ENCODE results near the gene NECAB3. TPM values are rescaled to one million over a fixed set of nuclear protein-coding genes. Genes with fewer than 3 reads are reported as not detected.
"Not testable (repeated sequence)": the region's sequence is repeated elsewhere in the genome, so short reads cannot be mapped to it uniquely, and the experiment has no call there.

The NECAB3 gene
- total and polyA plus RNA-seq, 2 donors (not counting 3 experiments of a cell fraction or from before 2014, with no cell fraction given), result 18.1 to 22.4 TPM

- ChIA-PET CTCF (interaction anchor here (1.2 to 1.7 kb wide), 2 partner anchors 18 to 26 kb away, joined by 4 read pairs; no protein-coding TSS in a partner anchor), POLR2A (no interaction called here)
- Histone ChIP-seq H3K27me3 (ENCODE audit: control insufficient read depth in 2 of 2, insufficient read depth in 2 of 2, low read length in 2 of 2) (no peaks in the 10 kb centered on the region), H3K9me3 (replicated peaks; ENCODE audit: control insufficient read depth, insufficient read depth, low read length) (no peaks in the 10 kb centered on the region), H3K79me2 (ENCODE audit: control insufficient read depth, insufficient read depth, low read length) (no peaks in the 10 kb centered on the region), H3K4me2 (ENCODE audit: insufficient read depth, low read length) (no peak overlapping the region), H3K9me1 (replicated peaks; ENCODE audit: control insufficient read depth, extremely low read depth, insufficient read depth, low read length) (no peaks in the 10 kb centered on the region), H3K27ac (ENCODE audit: insufficient read depth, low read depth, low read length) (no peak overlapping the region), H3K36me3 (ENCODE audit: control insufficient read depth in 2 of 2, extremely low read depth in 1 of 2, insufficient read depth in 2 of 2, low read length in 2 of 2) (peaks cover 2 to 8% of the 10 kb centered on the region in 2 experiments), H3K4me1 (ENCODE audit: control insufficient read depth, extremely low read depth, insufficient read depth, low read length) (no peaks in the 10 kb centered on the region), H4K20me1 (replicated peaks; ENCODE audit: control insufficient read depth, extremely low read depth, insufficient read depth, low read length) (no peaks in the 10 kb centered on the region), H2AFZ (ENCODE audit: low read depth, low read length) (no peak overlapping the region), H3K9ac (replicated peaks; ENCODE audit: extremely low read depth, insufficient read depth, low read length) (no peak overlapping the region), H3K4me3 (replicated peaks in 1 of 3; ENCODE audit: insufficient read depth in 1 of 3, low read depth in 1 of 3, low read length in 3 of 3) (no peak overlapping the region)
- dilution Hi-C loops (cut with MboI; ENCODE audit: extremely low pct_ligation_motif_present, low sequenced_read_pairs) (no loop called here), intact Hi-C loops (cut with micrococcal nuclease) (no loop called here)
- no peak for FAIRE-seq
- DNase-seq (ENCODE audit: low read depth, low spot score), result no peak
- TF ChIP-seq MAX (IDR thresholded peaks at IDR 0.05; ENCODE audit: insufficient read depth, insufficient read length) (no peak), POLR2AphosphoS5 (IDR thresholded peaks at IDR 0.05; ENCODE audit: insufficient read depth, low read depth, low read length) (no peak), POLR2A (IDR thresholded peaks at IDR 0.05; ENCODE audit: low read depth, low read length) (no peak), MYC (IDR thresholded peaks at IDR 0.05; ENCODE audit: low read depth, low read length) (no peak), FOS (IDR thresholded peaks at IDR 0.05; ENCODE audit: borderline replicate concordance, insufficient read depth, low read length) (no peak), CTCF (IDR thresholded peaks at IDR 0.05; ENCODE audit: extremely low read depth in 1 of 2, insufficient read depth in 1 of 2, low read depth in 1 of 2, low read length in 2 of 2) (no peak), EZH2 (IDR thresholded peaks at IDR 0.05; ENCODE audit: borderline replicate concordance, low read depth, low read length, severe bottlenecking) (no peak), JUN (IDR thresholded peaks at IDR 0.05; ENCODE audit: borderline replicate concordance, insufficient read depth, insufficient read length, low read depth) (no peak), GATA2 (IDR thresholded peaks at IDR 0.05; ENCODE audit: insufficient read depth, insufficient read length, low read depth, low read length) (no peak)
- no TSS peak for BruUV-seq (replicated peaks)
Measured at GRCh38 chr20:33635341-33635740, 38.9 kb downstream of the NECAB3 start.

GRCh38 chr20:33631910-33632309 lies 42.3 kb downstream of the NECAB3 start:
- not testable (repeated sequence) for BruUV-seq (replicated peaks); FAIRE-seq

More at GRCh38 chr20:33631910-33632309, 42.3 kb downstream of the NECAB3 start:
- H4K20me1 ChIP-seq (replicated peaks; ENCODE audit: control insufficient read depth, extremely low read depth, insufficient read depth, low read length); H3K27me3 ChIP-seq (ENCODE audit: control insufficient read depth in 2 of 2, insufficient read depth in 2 of 2, low read length in 2 of 2); H3K79me2 ChIP-seq (ENCODE audit: control insufficient read depth, insufficient read depth, low read length); H3K9me3 ChIP-seq (replicated peaks; ENCODE audit: control insufficient read depth, insufficient read depth, low read length); H3K36me3 ChIP-seq (ENCODE audit: control insufficient read depth in 2 of 2, extremely low read depth in 1 of 2, insufficient read depth in 2 of 2, low read length in 2 of 2); H3K4me3 ChIP-seq (replicated peaks in 1 of 3; ENCODE audit: insufficient read depth in 1 of 3, low read depth in 1 of 3, low read length in 3 of 3); H3K9ac ChIP-seq (replicated peaks; ENCODE audit: extremely low read depth, insufficient read depth, low read length); H3K4me2 ChIP-seq (ENCODE audit: insufficient read depth, low read length); H3K4me1 ChIP-seq (ENCODE audit: control insufficient read depth, extremely low read depth, insufficient read depth, low read length); H3K9me1 ChIP-seq (replicated peaks; ENCODE audit: control insufficient read depth, extremely low read depth, insufficient read depth, low read length); dilution Hi-C loops (cut with MboI; ENCODE audit: extremely low pct_ligation_motif_present, low sequenced_read_pairs); intact Hi-C loops (cut with micrococcal nuclease); H2AFZ ChIP-seq (ENCODE audit: low read depth, low read length); DNase-seq (ENCODE audit: low read depth, low spot score); H3K27ac ChIP-seq (ENCODE audit: insufficient read depth, low read depth, low read length): not testable (repeated sequence)
- CTCF ChIA-PET, result interaction anchor here (0.7 kb wide), 1 partner anchor 131 kb away, joined by 4 read pairs; no protein-coding TSS in a partner anchor
- POLR2A ChIA-PET, result interaction anchor here (0.5 kb wide), 1 partner anchor 763 kb away, joined by 9 read pairs; no protein-coding TSS in a partner anchor

All from endothelial cell of umbilical vein (primary cell).